Neuronal stem cell (in vitro differentiated cells): ENCODE measurements around the gene NAALADL2.

ENCODE experiments used
- DNase-seq: peaks from one replicate; pipeline ENCODE4 v3.0.0-alpha.2; 2013; ENCODE audit warnings: low spot score
- H2AFZ ChIP-seq: one replicate; pipeline ENCODE4 v1.6.1; 2013; ENCODE audit warnings: mild to moderate bottlenecking, low read length, inconsistent platforms
- H2AK5ac ChIP-seq: 2 replicates; pipeline ENCODE4 v1.6.1; 2013; ENCODE audit warnings: low read depth, mild to moderate bottlenecking, inconsistent platforms, low read length, moderate library complexity, mixed read lengths
- H2BK120ac ChIP-seq: 2 replicates; pipeline ENCODE4 v1.6.1; 2013; ENCODE audit warnings: low read depth, mild to moderate bottlenecking, inconsistent platforms, low read length, moderate library complexity, mixed read lengths
- H2BK12ac ChIP-seq: one replicate; pipeline ENCODE4 v1.6.1; 2013; ENCODE audit warnings: low read length, inconsistent platforms
- H2BK15ac ChIP-seq: 2 replicates; pipeline ENCODE4 v1.6.1; 2013; ENCODE audit warnings: mild to moderate bottlenecking, low read length, inconsistent platforms, mixed read lengths
- H2BK5ac ChIP-seq: one replicate; pipeline ENCODE4 v1.6.1; 2013; ENCODE audit warnings: inconsistent platforms, mild to moderate bottlenecking, low read length, moderate library complexity
- H3K14ac ChIP-seq: one replicate; pipeline ENCODE4 v1.6.1; 2013; ENCODE audit warnings: low read length, inconsistent platforms
- H3K18ac ChIP-seq: 2 replicates; pipeline ENCODE4 v1.6.1; 2013; ENCODE audit warnings: low read length, inconsistent platforms
- H3K23ac ChIP-seq: 2 replicates; pipeline ENCODE4 v1.6.1; 2013; ENCODE audit warnings: low read depth, mild to moderate bottlenecking, mixed read lengths, low read length, inconsistent platforms; ENCODE audit not compliant: poor library complexity
- H3K27ac ChIP-seq: replicated peaks from 3 replicates; pipeline ENCODE4 v1.5.1; 2013; ENCODE audit warnings: low read length, inconsistent platforms
- H3K27me3 ChIP-seq, 3 experiments: 2 replicates each; pipeline ENCODE4 v1.6.1; 2013; ENCODE audit warnings: low read length in 3 of 3, mild to moderate bottlenecking in 2 of 3, inconsistent platforms in 1 of 3, low read depth in 1 of 3, mixed read lengths in 1 of 3, moderate library complexity in 1 of 3; ENCODE audit not compliant: control insufficient read depth in 3 of 3, insufficient read depth in 3 of 3
- H3K36me3 ChIP-seq, 2 donors: replicated peaks in 1 of 2; 2 replicates each; pipeline ENCODE4 v1.6.1; 2013; ENCODE audit warnings: low read length in 2 of 2; ENCODE audit not compliant: control insufficient read depth in 2 of 2, insufficient read depth in 2 of 2
- H3K4ac ChIP-seq: 2 replicates; pipeline ENCODE4 v1.6.1; 2013; ENCODE audit warnings: inconsistent platforms, mild to moderate bottlenecking, low read length, moderate library complexity
- H3K4me1 ChIP-seq, 2 donors: 1 replicate in 1 of 2; 2 replicates in 1 of 2; pipeline ENCODE4 v1.6.1; 2013; ENCODE audit warnings: low read length in 2 of 2, low read depth in 1 of 2; ENCODE audit not compliant: control insufficient read depth in 2 of 2, insufficient read depth in 1 of 2
- H3K4me2 ChIP-seq: one replicate; pipeline ENCODE4 v1.6.1; 2013; ENCODE audit warnings: mild to moderate bottlenecking, low read length, inconsistent platforms; ENCODE audit not compliant: insufficient read depth, poor library complexity, severe bottlenecking
- H3K4me3 ChIP-seq, 2 donors: 2 replicates each; pipeline ENCODE4 v1.5.1; 2013; ENCODE audit warnings: low read length in 2 of 2, mild to moderate bottlenecking in 2 of 2, inconsistent platforms in 1 of 2, moderate library complexity in 1 of 2
- H3K79me1 ChIP-seq: one replicate; pipeline ENCODE4 v1.6.1; 2013; ENCODE audit warnings: low read depth, mild to moderate bottlenecking, inconsistent platforms, low read length, moderate library complexity
- H3K9ac ChIP-seq: one replicate; pipeline ENCODE4 v1.6.1; 2013; ENCODE audit warnings: mild to moderate bottlenecking, low read depth, low read length, inconsistent platforms; ENCODE audit not compliant: poor library complexity
- H3K9me3 ChIP-seq, 2 donors: replicated peaks in 1 of 2; 2 replicates each; pipeline versions ENCODE3 to v1.6.1; 2013; ENCODE audit warnings: low read length in 2 of 2, mild to moderate bottlenecking in 2 of 2, inconsistent platforms in 1 of 2, low read depth in 1 of 2, mixed read lengths in 1 of 2, moderate library complexity in 1 of 2; ENCODE audit not compliant: control insufficient read depth in 2 of 2, insufficient read depth in 1 of 2
- H4K8ac ChIP-seq: one replicate; pipeline ENCODE4 v1.6.1; 2013; ENCODE audit warnings: low read depth, mild to moderate bottlenecking, inconsistent platforms, low read length, moderate library complexity
- H4K91ac ChIP-seq: one replicate; pipeline ENCODE4 v1.6.1; 2013; ENCODE audit warnings: low read length, low read depth, mild to moderate bottlenecking, inconsistent platforms; ENCODE audit not compliant: poor library complexity
- WGBS, 2 donors: extraction: QIAGEN DNeasy Blood & Tissue Kit; methylation state at CpG; one replicate each; pipeline ENCODE4 v1.1.7; 2013; ENCODE audit warnings: missing lambda C conversion rate in 2 of 2, mixed read lengths in 1 of 2; ENCODE audit not compliant: insufficient read length in 2 of 2, insufficient replicate concordance in 1 of 2; ENCODE audit errors: extremely low coverage in 2 of 2; 5-methylcytosine and 5-hydroxymethylcytosine counted together

Gene NAALADL2

GRCh38 chr3:175070946-175071345 is 211.8 kb downstream of the NAALADL2 start:
- no peak overlapping the region for H3K4me3 ChIP-seq
- peaks cover 0 to 10% of the 10 kb centered on the region in 2 donors for H3K9me3 ChIP-seq
- H2BK120ac ChIP-seq: no peak overlapping the region
- no peak overlapping the region for H2BK12ac ChIP-seq
- no peak overlapping the region for H4K91ac ChIP-seq
- no peak overlapping the region for H3K4me2 ChIP-seq
- H3K36me3 ChIP-seq: no peaks in the 10 kb centered on the region
- no peak overlapping the region for H3K9ac ChIP-seq
- no peak overlapping the region for H3K18ac ChIP-seq
- no peak overlapping the region for H2AFZ ChIP-seq
- H3K4ac ChIP-seq: no peak overlapping the region
- H3K79me1 ChIP-seq: no peaks in the 10 kb centered on the region
- no peaks in the 10 kb centered on the region for H3K27me3 ChIP-seq
- DNase-seq: no peak
- peaks cover 0 to 4% of the 10 kb centered on the region in 2 donors for H3K4me1 ChIP-seq
- H2BK5ac ChIP-seq: no peak overlapping the region
- WGBS, 2 donors: no CpG with 5 or more reads among the region's 3 CpGs
- no peak overlapping the region for H3K27ac ChIP-seq
- H4K8ac ChIP-seq: no peak overlapping the region
- no peak overlapping the region for H3K23ac ChIP-seq
- no peak overlapping the region for H2BK15ac ChIP-seq
- H2AK5ac ChIP-seq: no peak overlapping the region
- H3K14ac ChIP-seq: no peak overlapping the region

DNA sequence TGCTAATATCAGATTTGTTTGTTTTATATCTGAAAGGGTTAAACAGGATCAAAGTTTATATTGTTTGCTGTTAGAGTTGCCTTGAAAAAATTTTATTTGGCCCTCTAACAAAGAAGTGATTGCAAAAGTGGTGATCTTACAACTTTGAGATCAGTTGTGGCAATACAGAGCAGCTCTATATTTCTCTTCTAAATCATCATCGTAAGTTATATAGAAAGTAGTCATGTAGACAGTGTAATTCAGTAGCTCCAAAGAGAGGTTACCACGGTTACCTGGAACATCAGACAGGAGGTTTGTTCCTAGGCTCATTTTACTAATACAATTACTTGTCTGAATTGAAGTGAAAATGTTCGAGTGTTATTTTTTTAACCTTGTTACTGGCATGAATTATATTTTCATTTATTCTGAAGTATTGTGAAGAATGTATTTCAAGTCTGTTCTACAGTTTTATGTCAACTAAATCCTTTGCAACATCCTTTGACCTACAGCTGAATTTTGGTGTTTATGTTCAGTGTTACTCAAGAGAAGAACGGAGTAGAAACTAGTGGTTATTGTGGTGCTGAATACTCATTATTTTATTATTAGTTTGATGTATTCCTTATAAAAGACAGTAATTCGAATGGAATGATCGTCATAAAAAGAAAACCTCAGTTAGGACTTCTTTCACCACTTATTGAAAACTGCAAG is 214.2 kb downstream of the NAALADL2 start:
- WGBS, 2 donors: no CpG with 5 or more reads among the region's 6 CpGs
- no peak overlapping the region for H2AFZ ChIP-seq

GRCh38 chr3:175075269-175075668 is 216.1 kb downstream of the NAALADL2 start:
- Histone ChIP-seq H3K27ac (no peak overlapping the region), H2BK15ac (no peak overlapping the region), H3K9me3 (no peaks in the 10 kb centered on the region), H3K79me1 (no peaks in the 10 kb centered on the region), H3K36me3 (no peaks in the 10 kb centered on the region), H3K4ac (no peak overlapping the region), H3K23ac (no peak overlapping the region), H2BK5ac (no peak overlapping the region), H2AFZ (no peak overlapping the region), H4K91ac (no peak overlapping the region), H2BK12ac (no peak overlapping the region), H2AK5ac (no peak overlapping the region), H3K18ac (no peak overlapping the region), H2BK120ac (no peak overlapping the region), H3K4me3 (no peak overlapping the region), H3K9ac (no peak overlapping the region), H3K4me1 (peaks cover 0 to 3% of the 10 kb centered on the region in 2 donors), H3K14ac (no peak overlapping the region), H3K27me3 (no peaks in the 10 kb centered on the region), H3K4me2 (no peak overlapping the region), H4K8ac (no peak overlapping the region)
- no peak for DNase-seq

More for the DNA sequence above, 214.2 kb downstream of the NAALADL2 start:
- no peaks in the 10 kb centered on the region for H3K79me1 ChIP-seq
- no peak overlapping the region for H3K4ac ChIP-seq
- H3K9me3 ChIP-seq: no peaks in the 10 kb centered on the region
- no peak overlapping the region for H3K18ac ChIP-seq
- H2BK12ac ChIP-seq: no peak overlapping the region
- no peak overlapping the region for H2BK120ac ChIP-seq
- H3K23ac ChIP-seq: no peak overlapping the region
- H2BK5ac ChIP-seq: no peak overlapping the region
- H2BK15ac ChIP-seq: no peak overlapping the region
- H3K9ac ChIP-seq: no peak overlapping the region
- no peaks in the 10 kb centered on the region for H3K36me3 ChIP-seq
- no peak overlapping the region for H3K27ac ChIP-seq
- no peaks in the 10 kb centered on the region for H3K27me3 ChIP-seq
- no peak overlapping the region for H4K91ac ChIP-seq
- no peak overlapping the region for H3K4me3 ChIP-seq
- no peak overlapping the region for H3K4me2 ChIP-seq
- peaks cover 0 to 3% of the 10 kb centered on the region in 2 donors for H3K4me1 ChIP-seq
- H2AK5ac ChIP-seq: no peak overlapping the region
- no peak overlapping the region for H3K14ac ChIP-seq
- H4K8ac ChIP-seq: no peak overlapping the region
- no peak for DNase-seq

DNA sequence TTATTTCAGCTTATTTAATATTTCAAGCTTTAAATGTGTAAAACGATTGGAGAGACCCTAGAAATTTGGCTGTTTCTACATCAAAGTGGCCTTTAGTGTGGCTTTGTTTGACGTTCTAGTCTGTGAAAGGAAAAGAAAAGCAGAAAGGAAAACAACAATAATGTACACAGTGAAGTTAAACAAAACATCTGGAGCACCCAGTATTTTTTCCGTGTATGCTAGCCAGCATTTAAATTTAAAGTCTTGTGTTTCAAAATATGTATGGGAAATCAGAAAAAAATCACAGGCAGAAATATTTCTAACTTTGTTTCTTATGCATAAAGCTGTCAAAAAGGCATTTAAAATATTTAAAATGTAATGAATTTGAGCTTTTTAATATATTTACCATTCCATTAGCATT is 218.1 kb downstream of the NAALADL2 start:
- H3K4me1 ChIP-seq: peaks cover 0 to 3% of the 10 kb centered on the region in 2 donors
- H3K4ac ChIP-seq: no peak overlapping the region
- no CpG with 5 or more reads among the region's 3 CpGs for WGBS, 2 donors
- H3K27ac ChIP-seq: no peak overlapping the region
- no peak overlapping the region for H3K9ac ChIP-seq
- no peak overlapping the region for H2BK5ac ChIP-seq
- H3K36me3 ChIP-seq: no peaks in the 10 kb centered on the region
- no peak overlapping the region for H4K91ac ChIP-seq
- H3K23ac ChIP-seq: no peak overlapping the region
- H4K8ac ChIP-seq: no peak overlapping the region
- no peaks in the 10 kb centered on the region for H3K27me3 ChIP-seq
- H2BK120ac ChIP-seq: no peak overlapping the region
- no peaks in the 10 kb centered on the region for H3K9me3 ChIP-seq
- H2AFZ ChIP-seq: no peak overlapping the region
- H3K4me3 ChIP-seq: no peak overlapping the region
- H3K4me2 ChIP-seq: no peak overlapping the region
- H2BK15ac ChIP-seq: no peak overlapping the region
- no peak for DNase-seq
- no peak overlapping the region for H2BK12ac ChIP-seq
- no peaks in the 10 kb centered on the region for H3K79me1 ChIP-seq
- no peak overlapping the region for H3K14ac ChIP-seq
- H2AK5ac ChIP-seq: no peak overlapping the region
- H3K18ac ChIP-seq: no peak overlapping the region
